Gastrocnemius medialis (tissue), 4 donors: ENCODE data around the gene OTUD7B. TPM values are rescaled to one million over a fixed set of nuclear protein-coding genes. Genes with fewer than 3 reads are reported as not detected.

Source experiments
- ATAC-seq, 2 donors: fragments of 150-250 bp; one replicate each; pipeline ENCODE4 v1.9.1; 2016
- DNase-seq, 2 donors: peaks; one replicate each; pipeline ENCODE4 v3.0.0-alpha.2; 2019
- H3K27ac ChIP-seq, 4 donors: fragments of 200-600 bp; sonication (generic); 1 replicate in 1 of 4; 2 replicates in 3 of 4; pipeline ENCODE4 v1.5.1; 2016 to 2018; ENCODE audit warnings: mild to moderate bottlenecking in 2 of 4, moderate library complexity in 1 of 4
- H3K27me3 ChIP-seq, 3 donors: fragments of 200-600 bp; sonication (generic) in 2 of 3; 1 replicate in 1 of 3; 2 replicates in 2 of 3; pipeline versions ENCODE4 v1.5.1 to v1.6.0; 2016 to 2019; ENCODE audit warnings: mild to moderate bottlenecking in 1 of 3, moderate library complexity in 1 of 3
- H3K36me3 ChIP-seq, 2 donors: fragments of 200-600 bp; sonication (generic) in 1 of 2; one replicate each; pipeline ENCODE4 v1.5.1; 2017 to 2018
- H3K4me1 ChIP-seq, 2 donors: fragments of 200-600 bp; sonication (generic) in 1 of 2; one replicate each; pipeline ENCODE4 v1.5.1; 2016 to 2017; ENCODE audit warnings: mild to moderate bottlenecking in 2 of 2
- H3K4me3 ChIP-seq, 4 donors: fragments of 200-600 bp; sonication (generic) in 3 of 4; 1 replicate in 1 of 4; 2 replicates in 3 of 4; pipeline ENCODE4 v1.5.1; 2016 to 2019; ENCODE audit warnings: mild to moderate bottlenecking in 2 of 4
- H3K9me3 ChIP-seq, 3 donors: fragments of 200-600 bp; sonication (generic) in 2 of 3; 1 replicate in 1 of 3; 2 replicates in 2 of 3; pipeline ENCODE4 v1.5.1; 2016 to 2019
- CTCF ChIP-seq, 5 experiments: fragments of 450-650 bp in 3 of 5; fragments of 200-600 bp in 2 of 5; sonication (generic) in 2 of 5; IDR thresholded peaks in 4 of 5; conservative IDR thresholded peaks in 1 of 5; 1 replicate in 4 of 5; 2 replicates in 1 of 5; pipeline ENCODE4 v1.5.1; 2016 to 2019; ENCODE audit warnings: antibody characterized with exemption in 5 of 5, mild to moderate bottlenecking in 3 of 5, moderate library complexity in 3 of 5
- POLR2A ChIP-seq, 2 donors: fragments of 450-650 bp; IDR thresholded peaks; one replicate each; pipeline ENCODE4 v1.6.1; 2017; ENCODE audit warnings: antibody characterized with exemption in 2 of 2, mild to moderate bottlenecking in 2 of 2, moderate library complexity in 2 of 2
- in situ Hi-C, 4 donors: fragments of 200-750 bp; cut with MboI; loops; one replicate each; pipeline versions ENCODE4 v1.15.0 to v1.8.0; 2017; ENCODE audit warnings: low sequenced_read_pairs in 4 of 4
- intact Hi-C: fragments of 100-400 bp; cut with DNase I; formaldehyde crosslinking; loops from one replicate; pipeline ENCODE4 v1.15.1; 2023; ENCODE audit warnings: low total_unique reads
- total RNA-seq, 4 donors: library from RNA; depleted of rRNA; stranded (reverse); fragments of >200 nt; gene quantifications; one replicate each; pipeline versions ENCODE4 v1.1.0 to v1.2.3, GENCODE V29; 2016

OTUD7B gene
- total RNA-seq, 4 donors from 2014 or later: 27.2 to 51.3 (median 43.6) TPM

DNA sequence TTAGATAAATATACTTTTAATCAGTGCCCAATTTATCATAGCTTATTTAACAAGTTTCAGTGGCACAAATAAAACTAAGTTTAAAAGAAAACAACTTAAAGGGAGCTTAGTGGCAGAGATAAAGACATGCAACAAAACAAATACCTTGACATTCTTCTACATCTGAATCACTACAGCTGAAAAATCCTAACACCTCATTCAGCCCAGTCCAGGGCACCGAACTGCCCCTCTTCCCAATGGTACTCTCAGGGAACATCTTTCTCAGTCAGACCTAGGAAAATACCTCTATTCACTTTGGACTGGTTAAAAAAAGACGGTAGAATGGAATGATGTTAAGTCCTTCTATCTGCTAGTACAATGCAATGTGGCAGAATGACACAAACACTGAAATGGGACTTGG, 8.3 kb downstream of the OTUD7B start:
- Histone ChIP-seq H3K27ac (peak overlapping the region in 2 of 4 donors; percentile 0 to 52), H3K27me3 (no peaks in the 10 kb centered on the region), H3K4me1 (peaks cover 71 to 72% of the 10 kb centered on the region in 2 donors), H3K9me3 (no peaks in the 10 kb centered on the region), H3K36me3 (no peaks in the 10 kb centered on the region), H3K4me3 (no peak overlapping the region)
- intact Hi-C loops: no loop called here
- in situ Hi-C loops: no loop called here
- TF ChIP-seq CTCF (IDR thresholded peaks at IDR 0.05 in 4 of 5, conservative IDR thresholded peaks at IDR 0.05 in 1 of 5): no peak
- no peak for TF ChIP-seq POLR2A (IDR thresholded peaks at IDR 0.05)
- DNase-seq (no peak), ATAC-seq (no peak)

GRCh38 chr1:150001415-150001814, 9.1 kb downstream of the OTUD7B start:
- no peaks in the 10 kb centered on the region for H3K36me3 ChIP-seq

GRCh38 chr1:149997585-149998262, 12.8 kb downstream of the OTUD7B start:
- intact Hi-C loops (no loop called here), in situ Hi-C loops (no loop called here)
- Histone ChIP-seq H3K4me1 (peaks cover 79 to 81% of the 10 kb centered on the region in 2 donors), H3K4me3 (no peak overlapping the region), H3K27me3 (no peaks in the 10 kb centered on the region), H3K36me3 (no peaks in the 10 kb centered on the region), H3K9me3 (no peaks in the 10 kb centered on the region), H3K27ac (peak overlapping the region; percentile 5 to 58 (median 22))
- no peak for ATAC-seq
- DNase-seq: no peak
- no peak for TF ChIP-seq POLR2A (IDR thresholded peaks at IDR 0.05)
- TF ChIP-seq CTCF (IDR thresholded peaks at IDR 0.05 in 4 of 5, conservative IDR thresholded peaks at IDR 0.05 in 1 of 5): no peak

More at GRCh38 chr1:150001415-150001814, 9.1 kb downstream of the OTUD7B start:
- Histone ChIP-seq H3K9me3 (no peaks in the 10 kb centered on the region), H3K4me1 (peaks cover 71 to 72% of the 10 kb centered on the region in 2 donors), H3K27ac (peak overlapping the region; percentile 23 to 52 (median 34)), H3K4me3 (no peak overlapping the region), H3K27me3 (no peaks in the 10 kb centered on the region)
- in situ Hi-C loops (no loop called here), intact Hi-C loops (no loop called here)
- TF ChIP-seq CTCF (IDR thresholded peaks at IDR 0.05 in 4 of 5, conservative IDR thresholded peaks at IDR 0.05 in 1 of 5) (no peak), POLR2A (IDR thresholded peaks at IDR 0.05) (no peak)
- peak in 1 of 2 donors; percentile 40 for ATAC-seq
- DNase-seq: no peak

DNA sequence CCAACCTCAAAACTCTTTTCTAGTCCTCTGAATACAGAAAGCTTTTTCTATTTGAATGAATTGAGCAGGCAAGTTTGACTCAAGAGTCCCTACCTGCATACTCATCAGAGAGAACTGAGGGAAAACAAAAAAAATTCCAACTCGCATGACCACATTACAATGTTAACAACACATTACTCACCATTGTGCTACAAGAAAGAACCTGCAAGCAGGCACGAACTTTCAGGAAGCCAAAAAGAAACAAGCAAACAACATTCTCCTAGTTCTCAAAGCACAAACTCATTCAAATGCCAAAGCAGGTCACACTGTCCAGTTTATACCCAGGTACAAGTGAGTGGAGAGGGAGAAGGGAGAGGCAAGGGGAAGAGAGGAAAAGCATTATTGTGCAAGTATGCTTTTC, 14.6 kb downstream of the OTUD7B start:
- DNase-seq (no peak), ATAC-seq (peak in 1 of 2 donors; percentile 22)
- intact Hi-C loops (no loop called here), in situ Hi-C loops (no loop called here)
- no peaks in the 10 kb centered on the region for H3K36me3 ChIP-seq
- H3K9me3 ChIP-seq: no peaks in the 10 kb centered on the region
- no peak for TF ChIP-seq POLR2A (IDR thresholded peaks at IDR 0.05)
- TF ChIP-seq CTCF (IDR thresholded peaks at IDR 0.05 in 4 of 5, conservative IDR thresholded peaks at IDR 0.05 in 1 of 5): no peak
- no peaks in the 10 kb centered on the region for H3K27me3 ChIP-seq
- H3K4me1 ChIP-seq: peaks cover 73 to 76% of the 10 kb centered on the region in 2 donors
- peak overlapping the region in 3 of 4 donors; percentile 51 to 58 (median 55) for H3K27ac ChIP-seq
- no peak overlapping the region for H3K4me3 ChIP-seq
